GM19452 (cell line): ENCODE measurements around the gene YBEY.
A peak's percentile ranks its signal among the peaks of the same experiment; 100 is the strongest.
"Not testable (repeated sequence)": the region's sequence is repeated elsewhere in the genome, so short reads cannot be mapped to it uniquely, and the experiment has no call there.

ENCODE experiments used
- ATAC-seq: cut with Tn5 transposase; IDR thresholded peaks from one replicate; pipeline ENCODE4 v1.9.1; 2021; ENCODE audit not compliant: unreplicated experiment

YBEY gene, protein sequence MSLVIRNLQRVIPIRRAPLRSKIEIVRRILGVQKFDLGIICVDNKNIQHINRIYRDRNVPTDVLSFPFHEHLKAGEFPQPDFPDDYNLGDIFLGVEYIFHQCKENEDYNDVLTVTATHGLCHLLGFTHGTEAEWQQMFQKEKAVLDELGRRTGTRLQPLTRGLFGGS

DNA sequence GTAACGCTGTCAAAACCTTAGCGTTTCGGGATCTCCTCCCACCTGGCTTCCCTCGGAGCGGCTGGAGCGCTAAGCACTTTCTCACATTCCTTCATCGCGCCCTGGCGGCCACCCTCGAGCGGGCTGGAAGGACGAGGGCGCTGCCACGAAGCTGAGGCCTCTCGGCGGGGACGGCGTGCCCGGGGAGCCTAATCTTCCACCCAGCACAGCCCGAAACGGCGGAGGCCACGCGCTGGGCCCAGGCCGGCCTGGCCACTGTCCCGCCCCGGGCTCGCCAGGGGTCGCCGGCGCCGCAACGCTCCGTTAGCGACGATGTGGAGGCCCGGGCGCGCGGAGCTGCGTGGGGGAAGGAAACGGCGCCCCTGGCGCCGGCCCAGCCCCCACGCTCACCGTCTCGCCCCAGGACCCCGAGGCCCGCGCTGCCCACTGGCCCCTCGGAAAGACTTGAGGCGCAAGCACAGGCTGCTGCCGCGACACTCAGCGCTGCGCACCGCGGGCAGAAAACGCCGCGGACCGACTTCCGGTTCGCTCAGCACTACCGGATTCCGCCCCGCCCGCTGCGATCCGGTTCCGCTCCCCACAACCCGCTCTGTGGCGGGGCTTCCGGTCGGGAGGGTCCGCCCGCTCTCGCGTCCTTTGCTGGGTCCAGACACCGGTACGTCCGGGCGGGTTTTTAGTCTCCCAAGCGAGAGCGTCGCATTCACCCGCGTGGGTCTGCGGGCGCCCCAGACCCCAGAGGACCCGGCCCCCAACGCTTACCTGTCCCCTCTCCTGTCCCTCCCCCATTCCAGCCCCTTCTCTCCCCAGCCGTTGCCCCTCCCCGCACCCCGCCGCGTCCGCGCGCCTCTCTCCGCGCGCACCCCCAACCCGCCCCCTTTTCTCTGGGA is at the start of gene YBEY:
Gene YBEY (plus strand): TSS at position 582 of the 887 bp plus-strand sequence. CDS start 572 bp downstream, outside the sequence.
- ATAC-seq = peak; percentile 84

DNA sequence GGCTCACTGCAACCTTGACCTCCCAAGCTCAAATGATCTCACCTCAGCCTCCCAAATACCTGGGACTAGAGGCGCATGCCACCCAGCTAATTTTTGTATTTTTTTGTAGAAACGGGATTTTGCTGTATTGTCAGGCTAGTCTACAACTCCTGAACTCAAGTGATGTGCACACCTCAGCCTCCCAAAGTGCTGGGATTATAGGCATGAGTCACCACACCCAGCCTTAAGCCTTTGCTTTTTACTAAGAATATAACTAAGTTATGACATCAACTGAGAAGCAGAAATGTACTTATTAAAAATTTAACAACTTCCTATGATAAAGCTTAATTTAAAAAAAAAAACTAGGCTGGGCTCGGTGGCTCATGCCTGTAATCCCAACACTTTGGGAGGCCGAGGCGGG is 48.7 kb upstream of the YBEY start:
- ATAC-seq = no peak

DNA sequence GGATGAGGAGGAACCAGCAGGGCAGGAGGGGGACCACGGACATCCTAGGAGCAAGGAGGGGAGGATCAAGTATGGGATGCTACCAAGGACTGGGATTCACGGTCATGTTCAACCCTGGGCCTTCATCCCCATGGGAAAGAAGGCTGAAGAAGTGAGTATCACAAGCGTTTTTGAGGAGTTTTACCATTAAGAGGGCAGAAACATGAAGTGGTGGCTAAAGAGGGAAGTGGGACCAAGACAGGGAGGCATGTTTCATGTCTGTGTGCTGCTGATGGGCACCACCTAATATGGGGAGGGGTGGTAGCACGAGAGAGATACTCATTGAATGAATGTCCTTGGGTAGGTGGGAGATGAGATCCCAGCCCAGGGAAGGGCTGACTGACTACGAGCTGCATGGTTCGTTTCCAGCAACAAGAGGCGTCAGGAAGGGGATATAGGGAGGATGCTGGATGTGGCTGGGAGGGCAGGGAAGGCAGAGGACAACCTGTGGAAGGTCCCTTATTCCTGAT is 46.3 kb upstream of the YBEY start:
- ATAC-seq = no peak

DNA sequence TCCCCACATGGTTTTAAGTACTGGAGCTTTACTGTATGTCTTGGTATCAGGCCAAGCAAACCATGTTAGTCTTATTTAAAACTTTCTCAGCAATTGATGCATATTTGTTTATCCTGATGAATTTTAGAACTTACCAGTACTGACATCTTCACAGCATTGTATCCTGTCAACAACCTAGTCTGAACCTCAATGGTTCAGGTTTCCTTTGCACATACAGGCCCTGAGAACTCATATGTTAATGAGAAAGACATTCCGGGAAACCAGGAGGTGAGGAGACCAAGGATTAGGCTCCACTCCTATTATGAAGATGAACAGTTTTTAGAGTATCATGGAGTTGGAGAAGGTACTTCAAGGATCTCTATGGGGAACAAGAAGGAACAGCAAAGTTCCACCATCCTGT is 44.6 kb upstream of the YBEY start:
- not testable (repeated sequence) for ATAC-seq

DNA sequence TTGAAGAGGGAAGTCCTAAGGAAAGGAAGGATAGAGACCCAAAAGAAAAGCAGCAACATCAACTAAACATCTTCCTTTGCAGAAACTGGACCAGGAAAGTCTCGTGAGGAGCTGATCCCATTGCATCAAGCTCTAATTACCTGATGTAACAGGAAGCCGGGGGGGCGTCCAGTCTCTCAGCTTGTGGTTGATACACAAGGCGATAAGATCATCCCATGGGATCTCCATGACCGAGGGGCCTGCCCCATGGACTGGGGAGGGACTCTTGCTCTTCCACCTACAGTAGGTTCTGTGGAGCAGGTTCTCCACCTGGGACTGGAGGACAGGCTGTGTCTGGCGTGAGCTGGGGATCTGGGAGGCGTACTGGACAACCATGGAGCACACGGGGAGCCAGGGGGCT is 42.8 kb upstream of the YBEY start:
- no peak for ATAC-seq

DNA sequence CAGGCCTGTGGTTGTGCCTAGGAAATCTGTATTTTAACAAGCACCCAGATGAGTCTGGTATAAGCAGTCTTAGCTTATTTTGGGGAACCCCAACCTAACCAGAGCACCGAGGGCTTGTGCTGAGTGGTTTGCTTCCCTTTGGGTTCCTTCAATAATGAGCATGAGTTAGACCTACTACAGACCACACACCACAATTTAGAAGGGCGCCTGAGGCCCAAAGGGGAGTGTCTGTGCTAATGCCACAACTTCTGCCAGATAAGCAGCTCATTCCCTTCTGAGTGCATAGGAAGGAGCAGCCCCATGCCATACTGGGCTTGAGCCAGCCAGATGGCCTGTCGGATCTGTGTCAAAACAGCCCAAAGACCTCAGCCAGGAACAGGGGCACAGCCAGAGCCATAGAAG is 42.2 kb upstream of the YBEY start:
- no peak for ATAC-seq

DNA sequence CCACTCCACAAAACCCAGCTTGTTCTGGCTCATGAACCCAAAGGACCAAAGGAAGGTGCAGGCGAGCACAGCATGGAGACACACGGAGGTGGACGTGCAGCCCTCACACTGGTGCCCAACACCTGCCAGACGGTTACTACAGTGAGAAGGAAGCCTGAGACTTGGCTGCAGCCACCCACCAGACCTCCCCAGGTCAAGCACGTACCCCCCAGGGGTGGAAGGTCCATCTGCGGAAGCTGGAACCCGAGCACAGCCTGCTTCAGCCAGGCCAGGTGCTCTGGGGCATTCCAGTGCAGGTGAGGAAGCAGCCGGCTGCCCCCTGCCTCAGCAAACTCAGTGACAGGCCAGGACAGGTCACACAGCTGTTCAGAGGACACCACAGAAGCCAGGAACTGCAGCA is 41.5 kb upstream of the YBEY start:
- no peak for ATAC-seq

DNA sequence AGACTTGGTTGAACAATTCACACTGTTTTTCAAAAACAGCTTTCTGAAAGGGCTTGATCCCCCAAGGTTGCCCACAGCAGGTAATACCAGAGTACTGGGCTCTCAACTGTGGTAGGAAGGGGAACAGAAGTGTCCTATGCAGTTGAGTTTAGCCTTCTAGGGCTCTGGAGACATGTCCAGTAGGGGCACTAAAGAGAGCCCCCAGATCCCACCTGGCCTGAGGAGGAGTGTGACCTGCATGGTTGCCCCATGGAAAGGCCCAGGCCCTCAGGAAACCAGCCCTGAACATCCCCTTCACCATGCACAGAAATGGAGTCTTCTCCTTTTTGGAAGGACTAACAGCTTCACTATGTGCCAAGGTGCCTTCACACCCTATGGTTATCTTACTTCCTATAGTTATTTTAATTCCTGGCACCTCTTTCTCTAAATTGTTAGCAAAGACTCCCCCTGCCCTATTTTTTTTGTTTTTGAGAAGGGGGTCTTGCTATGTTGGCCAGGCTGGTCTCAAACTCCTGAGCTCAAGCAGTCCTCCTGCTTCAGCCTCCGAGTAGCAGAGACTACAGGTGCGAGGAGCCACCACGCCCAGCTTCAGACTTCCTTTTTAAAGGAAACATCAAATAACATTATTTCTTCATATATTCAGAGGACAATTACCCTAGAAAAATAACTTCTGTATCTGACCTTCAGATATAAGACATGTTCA is 40.8 kb upstream of the YBEY start:
- no peak for ATAC-seq

DNA sequence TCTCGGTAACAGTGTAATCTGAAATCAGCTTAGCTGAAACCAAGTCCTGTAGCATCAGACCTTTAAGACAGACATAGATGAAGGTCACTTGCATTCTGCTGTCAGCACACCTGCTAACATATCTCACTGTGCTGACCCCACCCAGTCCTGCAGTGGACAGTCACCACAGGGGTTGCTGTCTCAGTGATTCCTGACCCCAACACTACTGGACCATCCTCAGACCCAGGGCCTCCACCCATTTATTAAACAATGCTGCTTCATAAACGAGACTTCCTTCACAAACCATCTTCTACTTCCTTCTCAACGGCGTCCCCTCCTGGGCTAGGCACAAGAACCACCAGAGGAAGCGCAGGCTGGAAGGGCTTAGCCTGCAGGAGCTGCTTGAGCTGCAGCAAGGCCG is 39.8 kb upstream of the YBEY start:
- no peak for ATAC-seq

DNA sequence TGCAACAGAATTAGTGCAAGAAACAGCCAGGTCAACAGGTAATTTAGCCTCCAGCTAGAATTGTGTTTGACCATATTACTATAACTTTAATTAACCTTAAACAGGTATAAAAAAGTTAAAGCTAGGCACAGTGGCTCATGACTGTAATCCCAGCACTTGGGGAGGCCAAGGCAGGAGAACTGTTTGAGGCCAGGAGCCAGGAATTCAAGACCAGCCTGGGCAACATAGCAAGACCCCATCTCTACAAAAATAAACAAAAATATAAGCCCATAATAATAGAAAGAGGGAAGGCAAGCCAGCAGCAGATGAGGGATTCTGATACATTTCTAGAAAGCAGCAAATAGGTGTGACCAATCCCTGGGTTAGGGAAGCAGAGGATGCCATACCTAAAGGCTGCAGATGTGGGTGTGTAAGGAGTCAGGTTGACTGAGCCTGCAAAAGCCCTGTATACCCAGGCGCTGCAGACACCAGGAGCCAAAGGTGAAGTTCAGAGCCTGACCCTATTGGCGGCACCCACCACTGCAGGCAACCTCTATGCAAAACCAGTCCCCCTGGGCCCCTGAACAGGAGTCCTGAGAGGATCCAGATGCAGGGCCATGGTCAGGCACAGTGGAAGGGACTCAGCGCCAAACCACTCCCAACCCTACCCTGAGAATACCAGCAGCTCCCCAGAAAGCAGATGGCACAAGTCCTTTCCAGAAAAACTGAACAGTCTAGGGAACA is 38.3 kb upstream of the YBEY start:
- ATAC-seq = no peak

DNA sequence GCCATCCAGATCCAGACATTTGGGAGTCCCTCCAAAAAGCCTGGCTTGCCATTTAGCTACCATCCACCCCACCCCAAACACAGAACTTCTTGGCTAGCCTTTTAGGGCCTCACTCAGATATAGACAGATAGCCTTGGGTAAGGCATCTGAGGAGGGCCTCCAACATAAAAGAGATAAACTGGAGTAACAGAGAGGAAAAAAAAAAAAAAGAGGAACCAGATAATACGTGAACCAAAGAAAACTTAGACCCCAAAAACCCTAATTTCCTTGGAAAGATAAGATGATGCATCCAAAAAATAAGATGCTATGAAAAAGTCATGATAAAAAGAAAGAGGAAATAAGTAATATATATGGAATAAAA is 37.7 kb upstream of the YBEY start:
- ATAC-seq = no peak

DNA sequence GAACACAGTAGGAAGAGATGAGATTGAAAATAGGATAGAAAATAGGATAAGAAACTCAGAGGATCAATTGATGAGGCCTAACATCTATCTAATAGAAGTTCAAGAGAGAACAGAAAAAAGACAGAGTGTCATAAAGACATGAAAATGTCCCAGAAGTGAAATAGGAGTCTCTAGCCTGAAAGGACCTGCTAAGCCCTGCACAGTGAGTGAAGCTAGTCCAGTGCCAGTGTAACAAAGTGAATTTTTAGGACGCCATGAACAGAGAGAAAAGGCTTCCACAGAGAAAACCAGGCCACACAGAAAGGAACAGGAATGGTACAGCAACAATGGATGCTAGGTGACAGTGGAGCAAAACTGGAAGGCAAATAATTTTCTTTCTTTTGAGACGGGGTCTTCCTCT is 37.3 kb upstream of the YBEY start:
- no peak for ATAC-seq

DNA sequence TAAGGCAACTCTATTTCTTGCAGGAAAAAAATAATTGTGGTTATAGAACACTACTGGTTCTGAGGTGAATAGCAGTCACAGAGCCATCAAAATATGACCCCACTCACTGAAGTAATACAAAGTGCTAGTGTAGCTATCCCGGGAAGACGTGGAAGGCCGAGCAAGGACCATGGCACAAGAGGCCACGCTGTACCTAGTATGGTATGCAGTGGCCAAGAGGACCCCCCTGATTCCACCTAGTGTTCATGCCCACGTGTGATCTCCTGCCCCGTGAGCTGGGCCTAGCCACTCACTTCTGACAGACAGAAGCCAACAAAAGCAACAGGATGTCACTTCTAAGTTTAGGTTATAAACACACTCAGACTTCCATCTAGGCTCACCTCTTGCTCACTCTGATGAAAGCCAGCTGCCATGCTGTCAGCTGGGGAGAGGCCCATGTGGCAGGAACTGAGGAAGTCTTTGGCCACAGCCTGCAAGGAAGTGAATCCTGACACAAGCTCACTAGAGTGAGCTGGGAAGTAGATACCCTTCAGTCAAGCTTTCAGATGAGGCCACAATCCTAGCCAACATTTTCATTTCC is 35.9 kb upstream of the YBEY start:
- ATAC-seq = no peak

DNA sequence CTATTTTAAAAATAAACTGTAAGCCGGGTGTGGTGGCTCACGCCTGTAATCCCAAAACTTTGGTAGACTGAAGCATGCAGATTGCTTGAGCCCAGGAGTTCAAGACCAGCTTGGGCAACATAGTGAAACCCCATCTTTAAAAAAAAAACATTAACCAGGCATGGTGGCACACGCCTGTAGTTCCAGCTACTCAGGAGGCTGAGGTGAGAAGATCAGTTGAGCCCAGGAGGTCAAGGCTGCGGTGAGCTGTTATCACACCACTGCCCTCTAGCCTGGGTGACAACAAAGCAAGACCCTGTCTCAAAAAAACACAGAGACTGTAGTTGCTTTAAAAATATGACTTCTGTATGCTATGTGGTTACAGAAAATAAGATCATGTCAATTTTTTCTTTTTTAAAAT is 33.3 kb upstream of the YBEY start:
- ATAC-seq = no peak

DNA sequence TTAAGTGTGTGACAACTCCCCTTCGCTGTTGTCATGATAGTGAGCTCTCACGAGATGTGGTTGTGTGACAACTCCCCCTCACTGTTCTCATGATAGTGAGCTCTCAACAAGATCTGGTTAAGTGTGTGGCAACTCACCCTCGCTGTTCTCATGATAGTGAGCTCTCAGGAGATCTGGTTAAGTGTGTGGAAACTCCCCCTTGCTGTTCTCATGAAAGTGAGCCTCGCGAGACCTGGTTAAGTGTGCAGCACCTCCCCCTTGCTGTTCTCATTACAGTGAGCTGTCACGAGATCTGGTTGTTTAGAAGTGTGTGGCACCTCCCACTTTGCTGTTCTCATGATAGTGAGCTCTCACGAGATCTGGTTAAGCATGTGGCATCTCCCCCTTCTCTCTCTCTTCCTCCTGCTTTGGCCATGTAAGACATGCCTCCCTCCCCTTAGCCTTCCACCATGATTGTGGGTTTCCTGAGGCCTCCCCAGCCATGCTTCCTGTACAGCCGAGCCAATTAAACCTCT is 32.5 kb upstream of the YBEY start:
- ATAC-seq = no peak

DNA sequence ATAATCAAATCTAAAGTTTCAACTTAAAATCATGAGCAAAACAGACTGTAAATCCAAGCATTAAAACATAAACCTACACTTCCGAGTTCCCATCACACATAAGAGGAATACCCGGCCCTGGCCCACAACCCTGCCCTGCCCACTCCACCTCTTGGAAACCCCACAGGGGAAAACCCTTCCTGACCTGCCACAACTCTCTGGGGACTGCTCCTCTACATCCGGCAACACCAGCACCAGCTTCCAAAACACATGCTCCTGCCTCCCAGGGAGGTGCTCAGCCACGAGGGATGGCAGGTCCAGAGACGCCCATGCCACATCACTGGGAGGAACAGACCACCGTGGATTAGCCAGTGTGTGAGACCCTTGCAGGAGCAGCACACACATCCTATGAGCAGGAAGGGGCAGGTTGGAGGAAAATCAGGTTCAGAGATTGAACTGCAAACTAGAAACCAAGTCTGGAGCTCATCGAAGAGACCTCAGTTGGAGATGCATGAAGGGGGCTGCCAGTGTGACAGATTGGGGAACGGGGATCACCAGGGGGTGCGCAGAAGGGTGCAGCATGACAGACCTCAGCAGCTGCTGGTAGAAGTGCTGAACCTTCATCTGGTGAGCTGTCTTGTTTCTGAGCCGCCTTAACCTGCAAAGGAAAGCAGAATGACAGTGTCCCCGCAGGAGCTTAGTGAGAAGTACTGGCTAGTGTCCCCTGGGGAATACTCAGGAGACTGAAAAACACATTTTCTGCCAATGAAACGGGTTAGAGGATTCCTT is 31.8 kb upstream of the YBEY start:
- ATAC-seq = peak; percentile 48

DNA sequence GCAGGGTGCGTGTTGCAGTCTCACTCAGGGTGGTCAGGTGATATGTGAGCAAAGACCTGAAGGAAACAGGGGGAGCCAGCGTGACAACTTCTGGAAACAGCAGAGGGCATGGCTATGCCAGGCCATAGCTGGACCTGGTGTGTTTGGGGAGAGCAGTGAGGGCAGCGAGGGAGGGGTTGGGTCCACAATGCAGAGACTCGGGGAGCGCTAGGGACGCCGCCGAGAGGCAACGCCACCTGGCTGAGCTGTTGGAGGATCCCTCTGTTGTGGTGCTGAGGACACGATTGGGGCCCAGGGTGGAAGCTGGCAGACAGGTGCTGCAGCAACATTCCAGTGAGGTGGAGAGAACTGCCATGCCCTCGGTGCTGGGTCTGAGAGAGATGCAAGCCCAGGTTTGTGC is 31.0 kb upstream of the YBEY start:
- ATAC-seq = no peak

DNA sequence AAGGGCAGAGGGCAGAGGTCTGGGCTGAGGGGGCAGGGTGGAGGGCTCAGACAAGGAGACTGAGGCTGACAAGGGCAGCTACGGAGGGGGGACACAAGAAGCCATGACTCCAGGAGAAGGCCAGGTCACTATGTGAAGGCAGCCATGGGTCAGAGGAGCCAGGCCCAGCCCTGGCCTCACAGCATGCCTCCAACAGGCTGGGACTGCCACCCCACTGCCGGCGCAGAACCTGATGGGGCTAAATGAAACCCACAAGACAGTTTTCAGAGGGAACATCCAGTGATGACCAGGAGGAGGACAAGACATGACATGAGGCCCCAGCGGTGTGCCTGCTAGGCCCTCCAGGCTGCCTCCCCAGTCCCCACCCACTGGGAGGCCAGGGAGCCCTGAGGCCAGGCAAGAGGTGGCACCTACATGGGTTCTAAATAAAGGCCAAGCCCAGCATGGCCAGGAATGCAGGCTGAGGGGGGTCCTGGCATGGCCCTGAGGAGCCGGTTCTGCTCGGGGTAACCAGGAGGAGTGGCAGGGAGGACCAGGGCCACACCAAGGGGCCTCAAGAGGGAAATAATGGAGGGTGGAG is 30.3 kb upstream of the YBEY start:
- no peak for ATAC-seq

DNA sequence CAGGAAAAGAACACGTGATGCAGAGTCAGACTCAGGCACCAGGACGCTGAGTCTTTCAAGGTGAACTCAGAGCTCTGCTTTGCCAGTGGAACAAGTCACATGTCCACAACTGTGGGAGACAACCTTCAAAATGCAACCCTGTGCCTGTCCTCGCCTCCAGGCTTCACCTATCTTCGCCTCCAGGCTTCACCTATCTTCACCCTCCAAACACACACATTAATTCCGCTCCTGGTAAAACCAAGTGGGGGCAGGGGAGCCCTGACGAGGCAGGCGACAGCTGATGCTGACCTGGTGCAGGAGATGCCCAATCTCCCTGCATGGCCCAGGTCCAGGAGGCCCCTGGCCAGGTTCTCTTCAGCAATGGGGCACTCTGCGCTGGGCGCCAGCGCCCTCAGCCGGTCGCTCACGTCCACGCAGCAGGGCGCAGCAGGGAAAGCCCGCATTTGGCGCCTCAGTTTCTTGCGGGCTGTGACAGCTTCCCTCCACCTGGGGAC is 29.6 kb upstream of the YBEY start:
- no peak for ATAC-seq
